Stomach (tissue), 4 donors: ENCODE measurements around the gene GCH1.

Experiments used
- POLR2A ChIP-seq, 4 donors: fragments of 450-650 bp; IDR thresholded peaks; one replicate each; pipeline ENCODE4 v1.6.1; 2016; ENCODE audit warnings: antibody characterized with exemption in 4 of 4, control low read depth in 2 of 4, mild to moderate bottlenecking in 1 of 4, moderate library complexity in 1 of 4
- TF ChIP-seq, protein P1 (sequence below), 7 experiments: fragments of 450-650 bp in 4 of 7; fragments of 200-600 bp in 3 of 7; sonication (generic) in 3 of 7; IDR thresholded peaks; one replicate each; pipeline ENCODE4 v1.5.1; 2016 to 2019; ENCODE audit warnings: antibody characterized with exemption in 7 of 7, control low read depth in 2 of 7, mild to moderate bottlenecking in 1 of 7

DNA sequence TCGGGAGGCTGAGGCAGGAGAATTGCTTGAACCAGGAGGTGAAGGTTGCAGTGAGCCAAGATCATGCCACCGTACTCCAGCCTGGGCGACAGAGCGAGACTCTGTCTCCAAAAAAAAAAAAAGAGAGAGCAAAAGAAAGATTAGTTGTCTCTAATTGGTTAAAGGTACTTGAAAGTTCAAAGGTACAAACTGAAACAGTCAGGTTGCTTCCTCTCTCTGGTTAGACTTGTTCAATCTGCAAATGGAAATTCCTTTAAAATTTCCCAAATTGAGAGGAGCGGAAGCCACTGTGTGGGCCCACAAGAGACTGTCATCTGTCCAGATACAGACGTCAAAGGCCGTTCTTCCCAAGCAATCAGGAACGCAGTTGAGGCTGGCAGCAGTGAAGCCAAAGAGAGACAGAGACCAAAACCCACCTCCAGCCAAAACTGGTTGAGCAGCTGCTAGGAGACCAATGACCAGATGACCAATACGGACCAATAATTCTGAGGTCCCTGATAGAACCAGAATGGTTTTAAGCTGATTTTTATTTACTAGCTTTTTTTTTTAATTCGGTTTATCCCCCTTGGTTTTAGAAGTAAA, 63.6 kb downstream of the GCH1 start:
- TF ChIP-seq POLR2A (IDR thresholded peaks at IDR 0.05), result no peak
- TF ChIP-seq, protein P1, sequence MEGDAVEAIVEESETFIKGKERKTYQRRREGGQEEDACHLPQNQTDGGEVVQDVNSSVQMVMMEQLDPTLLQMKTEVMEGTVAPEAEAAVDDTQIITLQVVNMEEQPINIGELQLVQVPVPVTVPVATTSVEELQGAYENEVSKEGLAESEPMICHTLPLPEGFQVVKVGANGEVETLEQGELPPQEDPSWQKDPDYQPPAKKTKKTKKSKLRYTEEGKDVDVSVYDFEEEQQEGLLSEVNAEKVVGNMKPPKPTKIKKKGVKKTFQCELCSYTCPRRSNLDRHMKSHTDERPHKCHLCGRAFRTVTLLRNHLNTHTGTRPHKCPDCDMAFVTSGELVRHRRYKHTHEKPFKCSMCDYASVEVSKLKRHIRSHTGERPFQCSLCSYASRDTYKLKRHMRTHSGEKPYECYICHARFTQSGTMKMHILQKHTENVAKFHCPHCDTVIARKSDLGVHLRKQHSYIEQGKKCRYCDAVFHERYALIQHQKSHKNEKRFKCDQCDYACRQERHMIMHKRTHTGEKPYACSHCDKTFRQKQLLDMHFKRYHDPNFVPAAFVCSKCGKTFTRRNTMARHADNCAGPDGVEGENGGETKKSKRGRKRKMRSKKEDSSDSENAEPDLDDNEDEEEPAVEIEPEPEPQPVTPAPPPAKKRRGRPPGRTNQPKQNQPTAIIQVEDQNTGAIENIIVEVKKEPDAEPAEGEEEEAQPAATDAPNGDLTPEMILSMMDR (IDR thresholded peaks at IDR 0.05), result no peak
